Measurements from ENCODE around the gene SMAGP. TPM values are rescaled to one million over a fixed set of nuclear protein-coding genes. Genes with fewer than 3 reads are reported as not detected.

SMAGP gene
- polyA plus RNA-seq, 4 donors, result 22.2 to 48.7 (median 31.2) TPM

DNA sequence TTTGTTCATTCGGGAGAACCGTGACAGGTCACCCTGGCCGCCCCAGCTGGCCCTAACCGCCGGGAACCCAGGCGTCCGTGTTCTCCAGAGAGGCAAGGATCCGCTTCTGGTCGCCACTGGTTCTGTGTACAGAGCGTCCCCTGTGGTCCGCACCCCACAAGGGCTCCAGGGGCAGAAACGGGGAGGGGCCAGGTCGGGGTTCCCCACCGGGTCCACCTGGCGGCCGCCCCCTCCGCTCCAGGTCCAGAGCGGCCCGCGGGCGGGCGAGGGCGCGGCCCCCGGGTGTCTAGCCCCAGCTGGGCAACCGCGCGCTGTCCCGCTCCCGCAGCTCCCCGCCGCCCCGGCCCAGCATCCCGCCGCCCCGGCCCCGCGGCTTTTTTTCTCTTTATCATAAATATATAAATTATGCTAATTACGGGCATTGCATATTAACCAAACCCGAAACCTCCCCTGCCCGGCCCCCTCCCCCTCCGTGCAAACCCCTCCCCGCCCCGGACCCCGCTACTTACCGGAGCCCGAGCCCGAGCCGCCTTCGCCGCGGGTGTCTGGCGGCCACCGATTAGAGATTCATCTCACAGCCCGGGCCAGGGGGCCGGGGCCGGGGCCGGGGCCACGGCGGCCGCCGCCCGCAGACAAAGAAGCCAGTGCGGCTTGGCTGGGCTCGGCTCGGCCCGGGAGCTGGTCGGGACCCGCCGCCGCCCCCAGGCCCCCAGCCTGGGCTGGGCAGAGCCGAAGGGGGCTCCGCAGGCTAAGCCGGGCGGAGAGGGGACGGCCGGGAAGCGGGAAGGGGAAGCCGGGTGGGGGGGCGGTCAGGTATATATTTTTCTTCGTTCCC is 52.9 kb downstream of the SMAGP start:
- peaks cover 3 to 12% (median 7%) of the 10 kb centered on the region in 3 donors for H3K4me1 ChIP-seq (ENCODE audit: control insufficient read depth in 3 of 3, insufficient read depth in 2 of 3, low read depth in 1 of 3, low read length in 2 of 3)
- H3K27ac ChIP-seq (ENCODE audit: low read depth in 1 of 3, low read length in 2 of 3), result peak overlapping the region; percentile 60 to 95 (median 74)
- DNase-seq (peak; percentile 33 to 70), FAIRE-seq (no peak)
- H3K36me3 ChIP-seq (ENCODE audit: control insufficient read depth in 3 of 3, insufficient read depth in 2 of 3, low read depth in 1 of 3, low read length in 3 of 3), result no peaks in the 10 kb centered on the region
- 1 to 3% (median 1%) methylated on average over 35 to 81 of the region's 81 CpGs for WGBS, 3 donors
- peak overlapping the region; percentile 67 to 95 (median 88) for H3K4me3 ChIP-seq (ENCODE audit: low read depth in 1 of 3, low read length in 3 of 3)
- no peaks in the 10 kb centered on the region for H3K27me3 ChIP-seq (ENCODE audit: control insufficient read depth in 3 of 3, insufficient read depth in 3 of 3, low read length in 3 of 3)
- H3K9me3 ChIP-seq (ENCODE audit: control insufficient read depth in 2 of 2, insufficient read depth in 1 of 2, low read depth in 1 of 2, low read length in 1 of 2), result no peaks in the 10 kb centered on the region

GRCh38 chr12:51216642-51217041 is 53.6 kb downstream of the SMAGP start:
- Histone ChIP-seq H3K4me1 (ENCODE audit: control insufficient read depth in 3 of 3, insufficient read depth in 2 of 3, low read depth in 1 of 3, low read length in 2 of 3) (peaks cover 3 to 12% (median 7%) of the 10 kb centered on the region in 3 donors), H3K36me3 (ENCODE audit: control insufficient read depth in 3 of 3, insufficient read depth in 2 of 3, low read depth in 1 of 3, low read length in 3 of 3) (no peaks in the 10 kb centered on the region), H3K27ac (ENCODE audit: low read depth in 1 of 3, low read length in 2 of 3) (peak overlapping the region in 1 of 3 donors; percentile 17), H3K27me3 (ENCODE audit: control insufficient read depth in 3 of 3, insufficient read depth in 3 of 3, low read length in 3 of 3) (no peaks in the 10 kb centered on the region), H3K9me3 (ENCODE audit: control insufficient read depth in 2 of 2, insufficient read depth in 1 of 2, low read depth in 1 of 2, low read length in 1 of 2) (no peaks in the 10 kb centered on the region), H3K4me3 (ENCODE audit: low read depth in 1 of 3, low read length in 3 of 3) (peak overlapping the region; percentile 67 to 95 (median 88))
- WGBS, 3 donors, result 43 to 48% (median 46%) methylated on average over 7 of the region's 7 CpGs
- FAIRE-seq (no peak), DNase-seq (no peak)

- FAIRE-seq (no peak), DNase-seq (no peak)
- Histone ChIP-seq H3K9me3 (ENCODE audit: control insufficient read depth in 2 of 2, insufficient read depth in 1 of 2, low read depth in 1 of 2, low read length in 1 of 2) (no peaks in the 10 kb centered on the region), H3K4me1 (ENCODE audit: control insufficient read depth in 3 of 3, insufficient read depth in 2 of 3, low read depth in 1 of 3, low read length in 2 of 3) (peaks cover 3 to 12% (median 7%) of the 10 kb centered on the region in 3 donors), H3K36me3 (ENCODE audit: control insufficient read depth in 3 of 3, insufficient read depth in 2 of 3, low read depth in 1 of 3, low read length in 3 of 3) (no peaks in the 10 kb centered on the region), H3K27ac (ENCODE audit: low read depth in 1 of 3, low read length in 2 of 3) (no peak overlapping the region), H3K4me3 (ENCODE audit: low read depth in 1 of 3, low read length in 3 of 3) (no peak overlapping the region), H3K27me3 (ENCODE audit: control insufficient read depth in 3 of 3, insufficient read depth in 3 of 3, low read length in 3 of 3) (no peaks in the 10 kb centered on the region)
- WGBS, 3 donors, result 88 to 93% (median 91%) methylated on average over 5 of the region's 5 CpGs
These were observed 55.3 kb downstream of the SMAGP start for GRCh38 chr12:51214895-51215294.

DNA sequence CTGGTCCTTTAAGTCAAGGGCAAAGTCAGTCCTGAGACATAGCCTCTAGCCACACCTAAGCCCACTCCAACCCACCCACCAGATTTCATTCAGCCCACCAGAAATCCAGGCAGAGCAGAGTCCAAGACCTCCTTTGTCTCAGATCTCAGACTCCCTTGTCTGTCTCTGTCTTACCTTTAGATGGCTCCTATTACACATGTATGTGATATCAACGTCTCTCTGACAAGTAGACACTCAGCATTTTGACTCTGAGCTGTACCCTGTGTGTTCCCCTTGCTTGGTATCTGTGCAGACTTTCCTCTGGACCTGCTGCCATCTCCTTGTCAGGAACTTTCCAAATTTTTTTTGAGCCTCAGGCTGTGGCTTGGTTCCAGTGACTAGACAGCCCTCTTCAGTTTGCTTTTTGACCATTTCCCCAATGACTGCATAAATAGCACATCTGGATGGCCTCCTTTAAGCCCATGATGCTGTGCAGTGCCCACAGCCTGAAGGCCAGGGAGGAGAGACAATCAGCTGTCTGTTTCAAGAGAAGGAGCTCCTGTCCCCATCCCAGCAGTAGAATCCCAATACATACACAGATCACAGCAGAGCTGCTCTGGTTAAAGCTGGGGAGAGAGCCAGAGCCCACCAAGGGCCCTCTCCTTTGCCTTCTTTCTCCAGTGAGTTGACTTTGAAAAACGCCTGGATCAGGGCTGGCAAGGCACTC is 59.4 kb downstream of the SMAGP start:
- FAIRE-seq, result no peak
- DNase-seq, result no peak
- Histone ChIP-seq H3K27ac (ENCODE audit: low read depth in 1 of 3, low read length in 2 of 3) (no peak overlapping the region), H3K36me3 (ENCODE audit: control insufficient read depth in 3 of 3, insufficient read depth in 2 of 3, low read depth in 1 of 3, low read length in 3 of 3) (no peaks in the 10 kb centered on the region), H3K9me3 (ENCODE audit: control insufficient read depth in 2 of 2, insufficient read depth in 1 of 2, low read depth in 1 of 2, low read length in 1 of 2) (no peaks in the 10 kb centered on the region), H3K4me1 (ENCODE audit: control insufficient read depth in 3 of 3, insufficient read depth in 2 of 3, low read depth in 1 of 3, low read length in 2 of 3) (no peaks in the 10 kb centered on the region), H3K4me3 (ENCODE audit: low read depth in 1 of 3, low read length in 3 of 3) (no peak overlapping the region), H3K27me3 (ENCODE audit: control insufficient read depth in 3 of 3, insufficient read depth in 3 of 3, low read length in 3 of 3) (no peaks in the 10 kb centered on the region)
- 55 to 75% (median 64%) methylated on average over 2 of the region's 2 CpGs for WGBS, 3 donors

DNA sequence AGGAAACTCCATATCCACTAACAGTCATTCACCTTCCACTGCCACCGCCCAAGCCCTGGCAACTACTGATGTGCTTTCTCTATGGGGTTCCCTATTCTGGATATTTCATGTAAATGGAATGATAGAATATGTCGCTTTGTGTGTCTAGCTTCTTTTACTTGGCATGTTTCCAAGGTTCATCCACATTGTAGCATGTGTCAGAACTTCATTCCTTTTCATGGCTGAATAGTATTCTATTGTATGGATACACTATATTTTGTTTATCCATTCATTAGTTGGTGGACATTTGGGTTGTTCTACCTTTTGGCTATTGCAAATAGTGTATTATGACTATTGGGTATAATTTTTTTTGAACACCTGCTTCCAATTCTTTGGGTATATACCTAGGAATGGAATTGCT is 61.0 kb downstream of the SMAGP start:
- no peak overlapping the region for H3K4me3 ChIP-seq (ENCODE audit: low read depth in 1 of 3, low read length in 3 of 3)
- no peaks in the 10 kb centered on the region for H3K4me1 ChIP-seq (ENCODE audit: control insufficient read depth in 3 of 3, insufficient read depth in 2 of 3, low read depth in 1 of 3, low read length in 2 of 3)
- WGBS, 3 donors, result 92 to 97% (median 96%) methylated on average over 2 of the region's 2 CpGs
- FAIRE-seq (no peak), DNase-seq (no peak)
- H3K9me3 ChIP-seq (ENCODE audit: control insufficient read depth in 2 of 2, insufficient read depth in 1 of 2, low read depth in 1 of 2, low read length in 1 of 2), result no peaks in the 10 kb centered on the region
- H3K36me3 ChIP-seq (ENCODE audit: control insufficient read depth in 3 of 3, insufficient read depth in 2 of 3, low read depth in 1 of 3, low read length in 3 of 3), result no peaks in the 10 kb centered on the region
- H3K27me3 ChIP-seq (ENCODE audit: control insufficient read depth in 3 of 3, insufficient read depth in 3 of 3, low read length in 3 of 3), result no peaks in the 10 kb centered on the region
- H3K27ac ChIP-seq (ENCODE audit: low read depth in 1 of 3, low read length in 2 of 3), result no peak overlapping the region

GRCh38 chr12:51208016-51208660 is 62.1 kb downstream of the SMAGP start:
- DNase-seq (no peak), FAIRE-seq (no peak)
- Histone ChIP-seq H3K9me3 (ENCODE audit: control insufficient read depth in 2 of 2, insufficient read depth in 1 of 2, low read depth in 1 of 2, low read length in 1 of 2) (no peaks in the 10 kb centered on the region), H3K27me3 (ENCODE audit: control insufficient read depth in 3 of 3, insufficient read depth in 3 of 3, low read length in 3 of 3) (no peaks in the 10 kb centered on the region), H3K4me3 (ENCODE audit: low read depth in 1 of 3, low read length in 3 of 3) (no peak overlapping the region), H3K36me3 (ENCODE audit: control insufficient read depth in 3 of 3, insufficient read depth in 2 of 3, low read depth in 1 of 3, low read length in 3 of 3) (peaks cover 0 to 6% (median 0%) of the 10 kb centered on the region in 3 donors), H3K27ac (ENCODE audit: low read depth in 1 of 3, low read length in 2 of 3) (no peak overlapping the region), H3K4me1 (ENCODE audit: control insufficient read depth in 3 of 3, insufficient read depth in 2 of 3, low read depth in 1 of 3, low read length in 2 of 3) (no peaks in the 10 kb centered on the region)
- WGBS, 3 donors, result 87 to 92% (median 92%) methylated on average over 7 of the region's 7 CpGs

DNA sequence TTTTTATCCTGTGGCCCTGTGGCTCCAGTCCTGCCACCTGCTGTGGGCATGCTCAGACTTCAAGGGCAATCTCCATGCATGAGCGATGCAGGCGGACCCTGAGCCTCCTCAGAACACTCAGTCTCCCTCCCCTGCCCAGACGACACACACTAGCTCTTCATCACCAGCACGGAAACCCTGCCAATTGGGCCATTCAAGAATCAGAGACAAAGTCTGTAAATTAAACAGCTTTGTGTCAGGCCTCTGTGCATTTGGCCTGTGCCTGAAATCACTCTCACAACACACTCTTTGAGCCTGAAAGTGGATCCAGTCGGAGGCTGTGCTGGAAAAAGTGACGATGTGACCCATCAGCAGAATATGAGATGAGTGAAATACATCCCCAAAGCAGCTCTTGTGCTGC is 64.9 kb downstream of the SMAGP start:
- DNase-seq (no peak), FAIRE-seq (no peak)
- Histone ChIP-seq H3K4me3 (ENCODE audit: low read depth in 1 of 3, low read length in 3 of 3) (no peak overlapping the region), H3K36me3 (ENCODE audit: control insufficient read depth in 3 of 3, insufficient read depth in 2 of 3, low read depth in 1 of 3, low read length in 3 of 3) (peaks cover 0 to 6% (median 0%) of the 10 kb centered on the region in 3 donors), H3K9me3 (ENCODE audit: control insufficient read depth in 2 of 2, insufficient read depth in 1 of 2, low read depth in 1 of 2, low read length in 1 of 2) (no peaks in the 10 kb centered on the region), H3K27ac (ENCODE audit: low read depth in 1 of 3, low read length in 2 of 3) (no peak overlapping the region), H3K27me3 (ENCODE audit: control insufficient read depth in 3 of 3, insufficient read depth in 3 of 3, low read length in 3 of 3) (no peaks in the 10 kb centered on the region), H3K4me1 (ENCODE audit: control insufficient read depth in 3 of 3, insufficient read depth in 2 of 3, low read depth in 1 of 3, low read length in 2 of 3) (no peaks in the 10 kb centered on the region)
- WGBS, 3 donors, result 90 to 96% (median 92%) methylated on average over 6 of the region's 6 CpGs

- H3K4me3 ChIP-seq (ENCODE audit: low read depth in 1 of 3, low read length in 3 of 3), result no peak overlapping the region
- H3K4me1 ChIP-seq (ENCODE audit: control insufficient read depth in 3 of 3, insufficient read depth in 2 of 3, low read depth in 1 of 3, low read length in 2 of 3), result no peaks in the 10 kb centered on the region
- no peaks in the 10 kb centered on the region for H3K9me3 ChIP-seq (ENCODE audit: control insufficient read depth in 2 of 2, insufficient read depth in 1 of 2, low read depth in 1 of 2, low read length in 1 of 2)
- DNase-seq (no peak), FAIRE-seq (no peak)
- peaks cover 0 to 7% (median 0%) of the 10 kb centered on the region in 3 donors for H3K36me3 ChIP-seq (ENCODE audit: control insufficient read depth in 3 of 3, insufficient read depth in 2 of 3, low read depth in 1 of 3, low read length in 3 of 3)
- no peaks in the 10 kb centered on the region for H3K27me3 ChIP-seq (ENCODE audit: control insufficient read depth in 3 of 3, insufficient read depth in 3 of 3, low read length in 3 of 3)
- 85 to 87% (median 86%) methylated on average over 5 of the region's 5 CpGs for WGBS, 3 donors
- no peak overlapping the region for H3K27ac ChIP-seq (ENCODE audit: low read depth in 1 of 3, low read length in 2 of 3)
These were observed 67.5 kb downstream of the SMAGP start for GRCh38 chr12:51202718-51203117.
